ENCODE data around the gene KCNQ5. TPM values are rescaled to one million over a fixed set of nuclear protein-coding genes. Genes with fewer than 3 reads are reported as not detected.

KCNQ5 gene
- total RNA-seq, 2 donors from 2014 or later: 0.67 TPM; not detected in 1

DNA sequence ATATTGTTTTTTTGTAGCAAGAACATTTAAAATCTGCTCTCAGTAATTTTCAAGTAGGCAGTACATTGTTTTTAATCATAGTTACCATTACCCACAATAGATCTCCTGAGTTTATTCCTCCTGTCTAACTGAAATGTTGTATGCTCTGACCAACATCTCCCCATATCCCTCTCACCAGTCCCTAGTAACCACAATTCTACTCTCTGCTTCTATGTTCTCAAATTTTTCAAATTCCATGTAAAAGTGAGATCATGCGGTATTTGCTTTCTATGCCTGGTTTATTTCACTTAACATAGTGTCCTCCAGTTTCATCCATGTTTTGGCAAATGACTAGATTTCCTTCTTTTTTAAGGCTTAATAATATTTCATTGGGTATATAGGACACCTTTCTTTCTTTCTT, 300.5 kb downstream of the KCNQ5 start:
- H3K27me3 ChIP-seq: no peaks in the 10 kb centered on the region
- no peaks in the 10 kb centered on the region for H3K36me3 ChIP-seq
- no peaks in the 10 kb centered on the region for H3K9me3 ChIP-seq
- no peak overlapping the region for H3K27ac ChIP-seq
- no peak overlapping the region for H3K4me3 ChIP-seq
- TF ChIP-seq, protein P1, sequence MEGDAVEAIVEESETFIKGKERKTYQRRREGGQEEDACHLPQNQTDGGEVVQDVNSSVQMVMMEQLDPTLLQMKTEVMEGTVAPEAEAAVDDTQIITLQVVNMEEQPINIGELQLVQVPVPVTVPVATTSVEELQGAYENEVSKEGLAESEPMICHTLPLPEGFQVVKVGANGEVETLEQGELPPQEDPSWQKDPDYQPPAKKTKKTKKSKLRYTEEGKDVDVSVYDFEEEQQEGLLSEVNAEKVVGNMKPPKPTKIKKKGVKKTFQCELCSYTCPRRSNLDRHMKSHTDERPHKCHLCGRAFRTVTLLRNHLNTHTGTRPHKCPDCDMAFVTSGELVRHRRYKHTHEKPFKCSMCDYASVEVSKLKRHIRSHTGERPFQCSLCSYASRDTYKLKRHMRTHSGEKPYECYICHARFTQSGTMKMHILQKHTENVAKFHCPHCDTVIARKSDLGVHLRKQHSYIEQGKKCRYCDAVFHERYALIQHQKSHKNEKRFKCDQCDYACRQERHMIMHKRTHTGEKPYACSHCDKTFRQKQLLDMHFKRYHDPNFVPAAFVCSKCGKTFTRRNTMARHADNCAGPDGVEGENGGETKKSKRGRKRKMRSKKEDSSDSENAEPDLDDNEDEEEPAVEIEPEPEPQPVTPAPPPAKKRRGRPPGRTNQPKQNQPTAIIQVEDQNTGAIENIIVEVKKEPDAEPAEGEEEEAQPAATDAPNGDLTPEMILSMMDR (IDR thresholded peaks at IDR 0.05): no peak
- DNase-seq (ENCODE audit: low spot score): no peak
- no peaks in the 10 kb centered on the region for H3K4me1 ChIP-seq

DNA sequence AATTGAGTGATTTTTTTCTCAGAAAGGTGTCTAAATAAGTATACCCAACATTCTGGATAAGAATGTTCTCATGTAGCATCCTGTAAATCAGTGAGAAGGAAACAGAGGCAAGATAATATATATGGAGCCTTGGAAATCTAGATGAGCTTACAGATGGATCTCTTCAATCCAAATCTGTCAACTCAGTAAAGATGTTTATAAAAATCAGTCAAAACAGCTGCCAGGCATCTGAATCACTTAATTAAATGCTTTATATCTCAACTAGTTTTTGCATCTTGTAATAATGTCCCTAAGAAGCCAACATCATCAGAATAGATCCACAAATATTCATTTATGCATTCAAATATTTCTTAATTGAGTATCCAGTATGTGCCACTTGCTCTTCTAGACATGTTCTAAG, 303.3 kb downstream of the KCNQ5 start:
- H3K27me3 ChIP-seq: no peaks in the 10 kb centered on the region
- H3K36me3 ChIP-seq: no peaks in the 10 kb centered on the region
- H3K4me3 ChIP-seq: no peak overlapping the region
- H3K27ac ChIP-seq: no peak overlapping the region
- TF ChIP-seq, protein P1 (IDR thresholded peaks at IDR 0.05): no peak
- H3K4me1 ChIP-seq: no peaks in the 10 kb centered on the region
- no peaks in the 10 kb centered on the region for H3K9me3 ChIP-seq
- DNase-seq (ENCODE audit: low spot score): no peak

DNA sequence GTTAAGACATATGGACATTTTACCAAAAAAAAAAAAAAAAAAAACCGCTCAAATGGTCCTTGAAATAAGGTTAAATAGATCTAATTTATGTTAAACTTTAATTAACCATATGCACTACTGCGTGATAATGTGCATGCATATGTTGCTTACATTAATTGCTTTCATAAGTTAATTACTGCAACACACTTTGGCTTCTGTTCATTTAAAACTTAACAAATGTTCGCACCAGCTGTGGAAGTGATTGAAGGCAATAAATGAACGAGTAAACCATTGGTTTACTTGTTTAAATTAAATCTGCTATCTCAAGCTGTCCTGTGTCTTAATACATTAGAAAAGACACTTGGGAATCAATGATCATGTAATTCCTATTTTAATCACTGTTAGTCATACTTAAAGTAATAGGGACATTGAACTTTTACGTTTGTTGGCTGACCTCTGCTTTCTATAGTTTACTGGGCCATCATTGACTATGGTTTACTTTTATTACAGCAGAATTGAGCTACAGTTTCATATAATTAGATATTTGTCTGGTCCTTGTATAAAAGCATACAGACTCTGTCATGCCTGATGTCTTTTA, 308.8 kb downstream of the KCNQ5 start:
- no peaks in the 10 kb centered on the region for H3K4me1 ChIP-seq
- TF ChIP-seq, protein P1 (IDR thresholded peaks at IDR 0.05): no peak
- H3K36me3 ChIP-seq: no peaks in the 10 kb centered on the region
- no peak overlapping the region for H3K4me3 ChIP-seq
- no peak overlapping the region for H3K27ac ChIP-seq
- no peak for DNase-seq (ENCODE audit: low spot score)
- no peaks in the 10 kb centered on the region for H3K9me3 ChIP-seq
- H3K27me3 ChIP-seq: no peaks in the 10 kb centered on the region

DNA sequence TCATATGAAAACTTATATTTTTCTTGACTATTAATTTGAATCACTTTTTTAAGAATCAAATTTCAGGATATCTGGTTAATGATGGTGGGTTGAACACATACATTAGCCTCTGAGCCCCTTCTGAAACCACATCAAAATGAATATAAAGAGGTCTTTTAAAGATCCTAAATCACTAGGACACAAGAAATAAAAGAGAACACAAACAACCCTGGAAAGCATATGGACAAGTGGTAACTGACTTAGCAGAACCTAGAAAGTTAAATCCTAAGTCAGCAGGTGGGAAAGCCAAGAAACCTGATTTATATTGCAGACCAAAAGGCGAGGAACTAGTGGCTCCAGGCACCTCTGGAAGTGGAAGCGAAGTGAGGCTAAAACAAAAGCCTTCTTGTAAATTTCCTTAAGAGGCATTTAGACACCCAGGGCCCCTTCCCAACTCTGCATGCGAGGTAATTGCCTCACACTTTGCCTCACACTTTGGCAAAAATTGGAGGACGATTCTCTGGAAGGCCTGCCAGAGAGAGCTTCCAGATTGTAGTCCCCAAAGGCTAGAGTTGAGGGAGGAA, 309.5 kb downstream of the KCNQ5 start:
- no peak for DNase-seq (ENCODE audit: low spot score)
- Histone ChIP-seq H3K27me3 (no peaks in the 10 kb centered on the region), H3K4me3 (no peak overlapping the region), H3K4me1 (no peaks in the 10 kb centered on the region), H3K27ac (no peak overlapping the region), H3K9me3 (no peaks in the 10 kb centered on the region), H3K36me3 (no peaks in the 10 kb centered on the region)
- TF ChIP-seq, protein P1 (IDR thresholded peaks at IDR 0.05): no peak

DNA sequence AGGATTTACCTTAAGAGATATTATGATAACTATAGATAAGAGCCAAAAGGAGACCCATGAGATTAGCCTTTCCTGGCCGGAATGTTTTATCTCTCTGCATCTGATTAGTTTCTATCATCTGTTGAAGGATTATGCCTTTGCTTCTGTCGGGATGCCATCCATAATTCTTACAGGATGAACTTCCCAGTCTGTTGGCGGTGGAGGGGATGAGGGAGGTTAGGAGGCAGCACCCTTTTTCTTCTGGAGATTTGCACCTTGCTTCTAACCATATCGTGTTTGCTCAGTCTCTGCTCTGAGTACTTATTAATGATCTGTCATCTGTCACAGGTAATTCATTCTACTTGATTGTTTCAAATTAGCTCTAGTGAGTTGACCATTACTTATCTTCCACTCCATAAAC, 311.4 kb downstream of the KCNQ5 start:
- H3K9me3 ChIP-seq: no peaks in the 10 kb centered on the region
- TF ChIP-seq, protein P1 (IDR thresholded peaks at IDR 0.05): no peak
- H3K36me3 ChIP-seq: no peaks in the 10 kb centered on the region
- no peak overlapping the region for H3K4me3 ChIP-seq
- no peak for DNase-seq (ENCODE audit: low spot score)
- no peaks in the 10 kb centered on the region for H3K4me1 ChIP-seq
- H3K27me3 ChIP-seq: no peaks in the 10 kb centered on the region
- no peak overlapping the region for H3K27ac ChIP-seq
